Measurements from ENCODE around the gene SZT2.
"Not testable (repeated sequence)": the region's sequence is repeated elsewhere in the genome, so short reads cannot be mapped to it uniquely, and the experiment has no call there.

SZT2 gene

DNA sequence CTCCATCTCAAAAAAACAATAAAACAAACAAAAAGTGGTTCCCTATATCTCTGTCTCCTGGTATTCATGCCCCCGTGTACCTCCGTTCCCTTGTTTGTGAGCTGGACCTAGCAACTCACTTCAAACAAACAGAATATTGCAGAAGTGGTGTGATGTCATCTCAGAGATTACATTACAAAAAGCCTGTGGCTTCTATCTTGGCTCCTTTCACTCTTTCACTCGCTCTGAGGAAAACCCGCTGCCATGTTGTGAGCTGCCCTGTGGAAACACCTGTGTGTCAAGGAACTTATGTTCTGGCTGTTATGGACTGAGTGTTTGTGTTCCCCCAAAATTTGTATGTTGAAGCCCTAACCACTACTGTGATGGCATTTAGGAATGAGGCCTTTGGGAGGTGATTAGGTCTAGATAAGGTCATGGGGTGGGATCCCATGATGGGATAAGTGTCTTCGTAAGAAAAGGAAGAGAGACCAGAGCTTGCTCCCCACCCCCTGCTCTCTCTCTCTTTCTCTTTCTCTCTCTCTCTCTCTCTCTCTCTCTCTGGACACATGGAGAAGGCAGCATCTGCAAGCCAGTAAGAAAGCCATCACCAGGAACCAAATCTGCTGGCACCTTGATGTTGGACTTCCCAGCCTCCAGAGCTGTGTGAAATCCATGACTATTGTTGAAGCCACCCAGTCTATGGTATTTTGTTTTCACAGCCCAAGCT, 71.4 kb downstream of the SZT2 start:
- DNase-seq = no peak

DNA sequence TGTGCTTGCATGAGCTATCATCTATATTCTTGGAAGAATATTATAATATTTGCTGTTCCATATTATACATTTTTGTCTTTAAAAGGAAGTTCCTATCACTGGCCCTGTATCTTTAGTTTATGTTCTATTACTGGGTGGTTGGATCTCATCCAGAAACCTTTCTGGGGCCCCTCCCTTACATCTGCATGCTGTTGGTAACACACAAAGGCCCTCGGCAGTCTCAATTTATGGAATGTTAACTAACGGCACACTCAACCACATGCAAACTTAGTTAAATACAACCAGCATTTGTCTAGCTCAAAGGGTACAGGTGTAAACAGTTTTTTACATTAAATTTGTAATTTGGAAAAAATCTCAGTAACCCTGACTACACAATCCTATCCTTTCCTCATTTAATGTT, 73.8 kb downstream of the SZT2 start:
- no peak for DNase-seq

DNA sequence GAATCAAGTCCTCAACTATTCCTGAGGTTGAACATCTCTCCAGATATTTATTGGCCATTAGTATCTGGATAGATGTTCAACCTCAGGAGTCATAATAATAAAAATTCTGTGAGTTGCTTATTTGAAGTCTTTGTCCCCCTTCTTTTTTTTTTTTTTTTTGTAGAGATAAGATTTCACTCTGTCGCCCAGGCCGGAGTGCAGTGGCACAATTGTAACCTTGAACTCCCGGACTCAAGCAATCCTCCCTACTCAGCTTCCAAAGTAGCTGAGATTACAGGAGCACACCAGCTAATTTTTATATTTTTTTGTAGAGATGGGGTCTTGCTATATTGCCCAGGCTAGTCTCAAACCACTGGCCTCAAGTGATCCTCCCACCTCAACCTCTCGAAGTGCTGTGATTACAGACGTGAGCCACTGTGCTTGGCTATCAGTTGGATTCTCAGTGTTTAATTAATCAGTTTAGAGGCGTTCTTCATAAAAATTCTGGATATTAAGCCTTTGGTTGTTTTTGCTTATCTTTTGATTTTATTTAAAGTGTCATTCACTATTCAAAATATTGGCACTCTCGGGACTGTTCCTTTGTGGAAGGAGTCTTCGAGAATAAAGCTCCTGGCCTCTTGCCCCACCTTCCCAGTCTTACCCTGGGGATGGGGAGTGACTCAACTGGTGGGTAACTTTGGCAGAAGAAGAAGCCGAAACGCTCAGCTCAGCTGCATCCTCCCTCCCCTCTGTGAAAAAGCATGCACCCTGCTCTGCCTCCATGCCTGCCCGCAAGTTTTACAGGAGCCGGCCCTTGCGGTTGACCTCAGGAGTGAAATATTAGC, 75.2 kb downstream of the SZT2 start:
- no peak for DNase-seq

DNA sequence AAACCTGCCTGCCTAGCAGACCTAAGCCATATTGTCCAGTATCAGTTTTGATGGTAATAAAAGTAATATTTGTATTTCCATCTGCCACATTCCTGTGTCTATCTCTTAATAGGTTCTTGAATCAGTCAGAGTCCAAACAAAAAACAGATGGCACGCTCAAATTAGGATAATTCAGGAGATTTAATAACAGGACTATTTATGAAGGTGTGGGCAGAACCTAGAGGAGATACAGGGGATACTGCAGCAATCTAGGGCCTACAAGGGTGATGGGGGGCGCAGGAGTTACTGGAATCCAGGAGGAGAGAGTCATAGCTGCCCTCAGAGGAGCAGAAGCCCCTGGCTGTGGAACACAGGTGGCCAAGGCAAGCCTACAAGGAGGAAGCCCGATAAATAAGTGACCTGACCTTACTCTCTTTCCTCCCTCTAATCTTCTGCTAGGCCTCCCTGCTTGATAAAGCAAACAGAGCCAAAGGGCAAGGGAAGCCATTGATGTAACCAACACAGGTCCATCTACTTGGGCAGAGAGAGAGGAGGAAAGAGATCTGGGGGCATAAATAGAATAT, 75.9 kb downstream of the SZT2 start:
- no peak for DNase-seq

DNA sequence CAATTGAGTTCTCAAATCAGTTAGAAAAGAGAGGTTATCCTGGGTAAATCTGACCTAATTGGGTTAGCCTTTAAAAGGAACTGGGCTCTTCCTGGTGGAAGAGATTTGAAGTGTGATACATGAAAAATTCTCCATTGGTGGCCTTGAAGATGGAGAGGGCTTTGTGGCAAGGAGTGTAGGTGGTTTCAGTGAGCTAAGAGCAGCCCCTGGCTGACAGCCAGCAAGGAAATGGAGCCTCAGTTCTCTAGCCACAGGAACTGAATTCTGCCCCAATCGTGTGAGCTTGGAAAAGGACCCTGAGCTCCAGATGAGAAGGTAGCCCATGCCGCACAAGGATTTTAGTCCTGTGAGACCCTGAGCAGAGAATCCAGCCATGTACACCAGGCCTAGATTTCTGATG, 76.7 kb downstream of the SZT2 start:
- DNase-seq = no peak

DNA sequence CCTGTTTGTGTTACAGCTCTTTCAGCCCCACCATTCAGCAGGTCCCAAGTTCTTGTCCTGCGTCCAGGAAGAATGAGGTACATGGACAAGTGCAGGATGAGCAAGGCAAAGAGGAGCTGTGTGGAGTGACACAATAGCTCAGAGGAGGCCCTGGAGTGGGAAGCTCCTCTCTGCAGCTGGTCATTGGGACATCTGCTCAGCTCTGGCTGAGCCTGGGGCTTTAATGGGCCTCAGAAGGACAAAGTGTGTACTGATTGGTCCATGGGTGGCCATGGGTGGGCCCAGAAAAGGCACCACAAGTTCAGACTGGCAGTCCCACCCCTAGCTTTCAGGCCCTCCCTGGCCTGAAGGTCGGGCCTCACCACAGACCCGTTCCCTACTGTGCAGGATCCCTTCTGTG, 78.7 kb downstream of the SZT2 start:
- DNase-seq = no peak

DNA sequence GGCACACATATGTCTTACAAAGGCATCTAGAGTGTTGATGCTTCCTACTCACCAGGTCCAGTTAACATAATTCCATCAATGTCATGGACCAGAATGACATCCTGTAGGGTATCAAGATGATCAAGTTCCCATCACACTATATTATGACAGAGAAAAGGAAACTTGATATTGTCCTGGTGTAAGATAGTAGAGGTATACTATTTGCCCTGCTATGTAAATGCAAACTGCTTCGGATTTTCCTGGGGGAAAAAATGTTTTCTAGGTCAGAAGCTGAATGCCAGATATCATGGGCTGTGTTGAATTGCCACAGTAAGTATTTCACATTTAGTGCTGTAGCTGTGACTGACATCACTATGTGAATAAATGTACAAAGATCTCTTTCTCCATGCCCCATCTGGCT, 80.2 kb downstream of the SZT2 start:
- no peak for DNase-seq

DNA sequence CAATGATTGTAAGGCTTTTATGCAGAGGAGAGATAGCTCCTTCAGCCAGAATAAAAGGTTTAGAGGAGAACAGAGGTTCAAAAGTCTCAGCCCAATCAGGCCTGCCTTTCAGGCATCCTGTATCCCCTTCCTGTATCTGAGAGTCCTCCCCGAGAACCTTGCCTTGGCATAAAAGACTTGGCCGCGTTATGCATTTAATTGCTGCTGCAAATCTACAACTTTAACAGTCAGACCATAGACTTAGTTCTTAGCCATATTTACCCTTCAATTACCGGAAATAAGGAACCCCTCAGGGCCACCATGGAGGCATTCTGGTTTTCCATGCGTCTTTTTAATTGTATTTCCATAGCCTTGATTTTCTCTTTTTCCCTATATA, 82.4 kb downstream of the SZT2 start:
- no peak for DNase-seq

DNA sequence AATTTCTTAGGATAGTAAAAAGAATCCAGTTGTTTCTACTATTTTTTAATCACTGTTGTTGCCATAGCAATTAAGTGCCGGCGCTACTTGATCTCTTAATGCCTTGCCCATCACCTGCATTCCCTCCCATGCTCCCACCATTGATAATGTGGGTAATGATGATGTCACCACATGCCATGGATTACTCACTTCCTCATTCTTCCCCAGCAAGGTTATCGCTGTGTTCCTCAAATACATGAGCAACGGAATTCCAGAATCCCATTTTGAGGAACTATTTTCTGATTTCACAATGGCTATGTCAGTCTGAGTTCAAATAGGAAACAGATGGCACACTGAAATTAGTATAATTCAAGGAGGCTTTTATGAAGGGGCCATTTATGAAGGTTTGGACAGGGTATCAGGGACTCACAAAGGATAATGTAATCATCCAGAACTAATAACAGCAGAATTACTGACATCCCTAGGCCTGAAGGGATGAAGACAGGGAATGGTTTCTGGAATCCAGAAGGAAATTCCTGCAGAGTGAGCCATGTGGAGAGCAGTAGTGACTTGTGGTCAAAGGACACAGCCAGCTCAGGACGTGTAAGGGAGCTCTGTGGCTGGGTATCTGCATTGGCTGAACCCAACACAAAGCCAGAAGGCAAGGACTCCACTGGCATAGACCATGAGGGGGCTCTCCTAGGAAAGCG, 82.9 kb downstream of the SZT2 start:
- not testable (repeated sequence) for DNase-seq

DNA sequence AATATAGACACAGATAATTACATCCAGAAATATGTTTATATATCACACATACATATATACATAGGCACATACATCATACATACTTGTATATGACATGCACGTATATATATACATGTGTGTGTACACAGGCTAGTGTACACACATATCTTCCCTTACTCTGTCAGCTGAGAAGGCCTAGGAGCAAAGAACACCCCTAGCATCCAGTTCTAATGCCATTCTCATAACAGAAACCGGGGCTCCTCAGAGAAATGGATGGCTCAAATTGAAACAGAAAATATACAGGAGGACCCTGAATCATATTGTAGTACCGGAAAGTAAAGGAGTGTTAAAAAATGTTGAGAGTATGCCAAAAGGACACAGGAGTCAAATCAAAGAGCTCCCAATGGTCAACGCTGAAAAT, 83.8 kb downstream of the SZT2 start:
- DNase-seq = no peak

DNA sequence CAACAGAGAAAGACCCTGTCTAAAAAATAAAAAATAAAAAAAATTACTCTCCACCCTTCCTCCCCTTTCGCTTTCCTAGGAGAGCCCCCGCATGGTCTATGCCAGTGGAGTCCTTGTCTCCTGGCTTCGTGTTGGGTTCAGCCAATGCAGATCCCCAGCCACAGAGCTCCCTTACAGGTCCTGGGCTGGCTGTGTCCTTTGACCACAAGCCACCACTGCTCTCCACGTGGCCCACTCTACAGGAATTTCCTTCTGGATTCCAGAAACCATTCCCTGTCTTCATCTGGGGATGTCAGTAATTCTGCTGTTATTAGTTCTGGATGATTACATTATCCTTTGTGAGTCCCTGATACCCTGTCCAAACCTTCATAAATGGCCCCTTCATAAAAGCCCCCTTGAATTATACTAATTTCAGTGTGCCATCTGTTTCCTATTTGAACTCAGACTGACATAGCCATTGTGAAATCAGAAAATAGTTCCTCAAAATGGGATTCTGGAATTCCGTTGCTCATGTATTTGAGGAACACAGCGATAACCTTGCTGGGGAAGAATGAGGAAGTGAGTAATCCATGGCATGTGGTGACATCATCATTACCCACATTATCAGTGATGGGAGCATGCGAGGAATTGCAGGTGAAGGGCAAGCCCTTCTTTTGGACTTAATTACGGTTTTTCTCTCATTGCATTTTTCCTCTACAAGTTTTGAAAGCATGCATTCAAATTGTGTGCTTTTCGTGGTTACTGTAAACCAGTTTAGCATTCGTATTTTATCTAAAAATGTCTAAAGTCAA, 86.1 kb downstream of the SZT2 start:
- DNase-seq = not testable (repeated sequence)

DNA sequence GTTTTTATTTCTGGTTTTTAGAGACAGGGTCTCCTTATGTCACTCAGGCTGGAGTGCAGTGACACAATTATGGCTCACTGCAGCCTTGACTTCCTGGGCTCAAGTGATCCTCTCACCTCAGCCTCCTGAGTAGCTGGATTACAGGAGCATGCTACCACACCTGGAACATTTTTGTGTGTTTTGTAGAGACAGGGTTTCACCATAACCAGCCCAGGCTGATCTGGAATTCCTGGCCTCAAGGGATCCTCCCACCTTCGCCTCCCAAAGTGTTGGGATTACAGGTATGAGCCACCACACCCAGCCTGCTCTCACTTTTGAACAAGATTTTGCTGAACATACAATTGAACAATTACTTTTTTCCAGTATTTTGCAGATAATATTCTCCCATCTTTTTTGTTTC, 88.0 kb downstream of the SZT2 start:
- DNase-seq = no peak

DNA sequence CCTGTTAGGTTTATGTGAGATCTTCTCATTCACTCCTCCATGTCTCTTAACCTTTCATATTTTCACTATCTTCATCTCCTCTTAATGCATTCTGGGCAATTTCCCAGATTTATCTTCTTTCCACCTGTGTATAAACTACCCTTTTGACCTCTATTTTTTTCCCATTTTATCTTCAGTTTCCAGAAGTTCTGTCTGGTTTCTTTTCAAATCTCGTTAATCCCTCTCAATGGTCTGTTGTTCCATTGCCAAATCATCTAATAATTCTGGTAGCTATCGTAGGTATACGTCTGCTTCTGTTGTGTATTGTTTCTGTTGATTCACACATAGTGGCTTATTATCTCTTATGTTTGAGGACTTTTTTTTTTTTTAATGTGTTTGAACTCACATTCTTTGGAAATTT, 89.7 kb downstream of the SZT2 start:
- DNase-seq = no peak

DNA sequence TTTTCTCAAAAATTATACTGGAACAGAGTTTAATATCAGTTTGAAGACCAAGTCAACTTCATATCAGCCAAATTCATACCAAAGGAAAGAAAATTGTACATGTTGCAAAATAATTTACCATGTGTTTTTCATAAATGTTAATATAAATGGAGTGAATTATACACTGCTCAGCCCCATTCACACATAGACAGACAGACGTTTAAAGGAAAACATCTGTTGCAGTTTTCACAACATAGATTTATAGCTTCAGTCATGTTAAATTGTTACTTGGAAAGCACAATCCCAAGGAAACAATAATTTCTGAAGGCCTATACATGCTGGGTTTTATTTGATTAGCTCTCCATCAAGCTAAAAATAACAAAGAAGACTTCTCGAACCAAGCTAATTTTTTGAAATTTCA, 91.8 kb downstream of the SZT2 start:
- no peak for DNase-seq

DNA sequence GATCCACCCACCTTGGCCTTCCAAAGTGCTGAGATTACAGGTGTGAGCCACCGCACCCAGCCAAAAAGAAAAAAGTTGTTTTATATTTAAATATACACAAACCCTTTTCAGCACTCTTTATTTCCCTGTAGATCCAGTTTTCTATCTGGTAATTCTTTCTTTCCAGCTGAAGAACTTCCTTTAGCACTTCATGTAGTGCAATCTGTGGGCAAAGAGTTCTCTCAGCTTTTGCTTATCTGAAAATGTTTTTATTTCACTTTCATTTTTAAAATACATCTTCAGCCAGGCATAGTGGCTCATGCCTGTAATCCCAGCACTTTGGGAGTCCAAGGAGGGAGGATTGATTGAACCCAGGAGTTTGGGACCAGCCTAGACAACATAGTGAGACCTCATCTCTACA, 92.5 kb downstream of the SZT2 start:
- DNase-seq = no peak

DNA sequence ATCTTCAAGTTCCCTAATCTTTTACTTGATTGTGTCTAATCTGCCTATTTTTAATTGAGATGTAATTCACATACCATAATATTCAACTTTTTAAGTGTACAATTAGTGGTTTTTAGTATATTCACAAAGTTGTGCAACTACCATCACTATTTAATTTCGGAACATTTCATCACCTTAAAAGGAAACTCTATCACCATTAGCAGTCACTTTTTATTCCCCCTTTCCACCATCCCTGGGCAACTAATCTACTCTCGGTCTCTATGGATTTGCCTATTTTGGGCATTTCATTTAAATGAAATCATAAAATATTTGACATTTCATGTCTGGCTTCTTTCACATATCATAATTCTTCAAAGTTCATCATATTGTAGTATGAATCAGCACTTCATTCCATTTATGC, 94.7 kb downstream of the SZT2 start:
- DNase-seq = no peak

DNA sequence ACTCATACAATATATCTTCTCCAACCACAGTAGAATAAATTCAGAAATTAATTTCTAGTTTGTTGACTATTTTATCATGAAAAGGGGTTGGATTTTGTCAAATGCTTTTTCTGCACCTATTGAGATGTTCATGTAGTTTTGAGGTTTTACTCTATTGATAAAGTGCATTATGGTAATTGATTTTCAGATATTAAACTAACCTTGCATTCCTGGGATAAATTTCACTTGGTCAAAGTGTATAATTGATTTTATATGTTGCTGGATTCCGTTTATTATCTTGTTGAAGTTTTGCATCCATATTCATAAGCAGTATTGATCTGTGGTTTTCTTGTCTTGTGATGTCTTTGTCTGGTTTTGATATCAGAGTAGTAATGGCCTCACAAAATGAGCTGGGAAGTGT, 98.5 kb downstream of the SZT2 start:
- no peak for DNase-seq

DNA sequence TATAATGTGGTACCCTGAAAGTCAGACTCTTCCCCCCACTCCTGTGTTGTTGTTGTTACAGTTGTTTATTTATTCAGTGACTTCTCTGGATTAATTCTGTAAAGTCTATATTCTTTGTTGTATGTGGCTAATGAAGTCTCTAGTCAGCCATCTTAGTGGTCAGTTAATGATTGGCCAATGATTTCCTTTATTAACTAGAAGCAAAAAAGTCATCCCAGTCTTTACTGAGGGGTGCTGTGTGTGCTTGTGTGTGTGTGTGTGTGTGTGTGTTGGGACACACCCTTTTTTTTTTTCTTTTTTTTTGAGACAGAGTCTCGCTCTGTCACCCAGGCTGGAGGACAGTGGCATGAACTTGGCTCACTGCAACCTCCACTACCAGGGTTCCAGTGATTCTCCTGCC, 101.4 kb downstream of the SZT2 start:
- no peak for DNase-seq

DNA sequence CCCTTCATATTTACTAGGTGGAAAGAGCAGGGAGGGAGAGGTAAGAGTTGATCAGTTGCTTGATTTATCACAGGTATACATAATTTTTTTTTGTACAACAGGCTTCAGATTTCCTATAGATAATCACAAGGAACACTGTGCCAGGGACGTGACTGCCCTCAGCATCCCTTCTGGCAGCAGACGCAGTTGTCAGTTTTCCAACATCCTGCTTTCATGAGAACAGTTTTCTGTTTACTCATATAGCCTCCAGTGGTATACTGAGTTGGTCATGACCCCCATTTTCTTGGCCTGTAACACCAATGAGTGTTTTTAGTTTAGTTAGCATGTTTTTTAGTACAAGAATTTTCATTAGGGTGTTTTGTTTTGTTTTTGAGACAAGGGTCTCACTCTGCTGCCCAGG, 103.1 kb downstream of the SZT2 start:
- DNase-seq = no peak

DNA sequence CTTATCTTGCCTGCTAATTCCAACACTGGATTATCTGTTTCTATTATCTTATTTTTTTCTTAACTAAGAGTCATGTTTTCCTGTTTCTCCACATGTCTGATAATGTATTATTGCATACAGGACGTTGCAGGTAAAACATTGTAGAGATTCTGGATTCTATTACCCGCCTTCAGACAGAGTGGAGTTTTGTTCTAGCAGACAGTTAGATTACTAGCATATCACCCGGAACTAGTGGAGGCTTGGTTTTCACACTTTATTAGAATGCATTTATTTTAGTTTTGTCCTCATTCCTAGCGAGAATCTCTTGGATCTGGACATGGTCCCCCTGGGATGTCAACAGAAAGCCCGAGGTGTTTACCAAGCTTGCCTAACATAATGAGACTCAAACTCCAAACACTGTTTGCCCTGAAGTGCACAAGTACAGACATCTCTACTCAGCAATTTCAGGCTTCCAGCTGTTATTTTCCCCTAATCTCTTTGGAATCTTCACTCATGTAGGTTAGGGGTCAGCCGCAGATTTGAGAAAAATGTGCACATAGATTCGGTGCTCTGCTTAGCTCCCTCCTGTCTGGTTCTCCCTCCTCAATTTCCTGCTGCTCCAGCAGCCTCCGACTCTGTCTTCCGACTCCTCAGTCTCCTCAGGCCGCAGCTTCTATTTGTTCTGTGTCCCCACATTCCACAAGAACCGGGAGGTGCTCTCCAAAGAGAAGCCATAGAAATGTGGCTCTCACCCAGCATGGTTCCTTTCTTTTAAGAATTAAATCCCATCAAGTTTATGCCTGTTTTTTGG, 104.2 kb downstream of the SZT2 start:
- DNase-seq = no peak

DNA sequence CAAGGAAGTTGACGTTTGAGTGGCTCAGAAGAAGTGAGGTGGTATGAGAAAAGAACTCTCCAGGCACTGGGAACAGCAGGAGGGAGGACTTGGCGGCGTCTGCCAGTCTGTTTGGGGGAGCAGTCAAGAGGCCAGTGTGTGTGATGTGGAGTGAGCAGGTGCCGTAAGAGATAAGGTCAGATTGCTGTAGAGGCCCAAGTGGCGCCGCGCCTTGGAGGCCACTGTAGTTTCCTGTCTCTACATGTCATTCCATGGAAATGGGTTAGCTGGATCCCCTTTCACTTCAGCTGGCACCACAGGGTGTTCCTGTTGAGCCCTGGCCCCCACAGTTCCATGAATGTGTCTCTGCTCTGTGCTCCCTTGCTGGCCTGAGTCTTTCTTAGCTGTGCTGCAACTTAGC, 105.5 kb downstream of the SZT2 start:
- DNase-seq = no peak

DNA sequence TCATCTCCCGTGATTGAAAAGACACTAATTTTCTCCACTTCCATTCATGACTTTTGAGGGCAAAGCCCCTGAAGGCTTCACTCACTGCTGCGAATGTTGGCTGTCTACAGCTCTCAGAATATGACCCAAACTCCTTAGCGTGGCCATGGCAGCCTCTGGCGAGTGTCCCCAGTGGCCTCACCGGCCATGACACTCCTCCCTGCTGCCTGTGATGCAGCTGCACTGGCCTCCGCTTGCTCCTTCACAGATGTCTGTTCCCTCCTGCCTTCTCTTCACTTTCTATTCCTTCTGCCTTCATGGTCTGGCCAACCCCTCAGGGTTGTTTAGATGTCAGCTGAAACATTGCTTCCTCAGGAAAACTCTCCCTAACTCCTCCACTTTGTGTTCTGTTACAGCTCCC, 110.2 kb downstream of the SZT2 start:
- DNase-seq = no peak

Measured in stimulated activated CD4-positive, alpha-beta T cell treated with anti-CD3 and anti-CD28 coated beads, Interleukin-4, amount 100 ng/mL, for 24 hours (primary cell).